WERI-Rb-1 (cell line): ENCODE data around the gene DNM2.
A peak's percentile ranks its signal among the peaks of the same experiment; 100 is the strongest.
"Not testable (repeated sequence)": the region's sequence is repeated elsewhere in the genome, so short reads cannot be mapped to it uniquely, and the experiment has no call there.

Experiments used
- DNase-seq: peaks from one replicate; pipeline ENCODE4 v3.0.0-alpha.2; 2020
- H3K27ac ChIP-seq: fragments of 250-450 bp; sonication (Bioruptor Pico); 2 replicates; pipeline ENCODE4 v1.5.1; 2020; ENCODE audit warnings: mild to moderate bottlenecking, moderate library complexity
- H3K27me3 ChIP-seq: fragments of 250-450 bp; sonication (Bioruptor Pico); 2 replicates; pipeline ENCODE4 v1.5.1; 2021; ENCODE audit warnings: mild to moderate bottlenecking, low read depth, moderate library complexity; ENCODE audit not compliant: insufficient read depth, severe bottlenecking
- H3K36me3 ChIP-seq: fragments of 250-450 bp; sonication (Bioruptor Pico); 2 replicates; pipeline ENCODE4 v1.5.1; 2020; ENCODE audit warnings: mild to moderate bottlenecking, moderate library complexity
- H3K4me3 ChIP-seq: 2 replicates; pipeline ENCODE4 v1.5.1; 2011; ENCODE audit warnings: low read depth, mild to moderate bottlenecking, control low read depth, low read length
- H3K9me3 ChIP-seq: fragments of 250-450 bp; sonication (Bioruptor Pico); 2 replicates; pipeline ENCODE4 v1.5.1; 2021; ENCODE audit warnings: mild to moderate bottlenecking, moderate library complexity; ENCODE audit not compliant: severe bottlenecking
- TF ChIP-seq, protein P1 (sequence below): IDR thresholded peaks from 2 replicates; pipeline ENCODE4 v1.5.1; 2011; ENCODE audit warnings: low read depth, mild to moderate bottlenecking, control low read depth, inconsistent platforms, low read length

The DNM2 gene

DNA sequence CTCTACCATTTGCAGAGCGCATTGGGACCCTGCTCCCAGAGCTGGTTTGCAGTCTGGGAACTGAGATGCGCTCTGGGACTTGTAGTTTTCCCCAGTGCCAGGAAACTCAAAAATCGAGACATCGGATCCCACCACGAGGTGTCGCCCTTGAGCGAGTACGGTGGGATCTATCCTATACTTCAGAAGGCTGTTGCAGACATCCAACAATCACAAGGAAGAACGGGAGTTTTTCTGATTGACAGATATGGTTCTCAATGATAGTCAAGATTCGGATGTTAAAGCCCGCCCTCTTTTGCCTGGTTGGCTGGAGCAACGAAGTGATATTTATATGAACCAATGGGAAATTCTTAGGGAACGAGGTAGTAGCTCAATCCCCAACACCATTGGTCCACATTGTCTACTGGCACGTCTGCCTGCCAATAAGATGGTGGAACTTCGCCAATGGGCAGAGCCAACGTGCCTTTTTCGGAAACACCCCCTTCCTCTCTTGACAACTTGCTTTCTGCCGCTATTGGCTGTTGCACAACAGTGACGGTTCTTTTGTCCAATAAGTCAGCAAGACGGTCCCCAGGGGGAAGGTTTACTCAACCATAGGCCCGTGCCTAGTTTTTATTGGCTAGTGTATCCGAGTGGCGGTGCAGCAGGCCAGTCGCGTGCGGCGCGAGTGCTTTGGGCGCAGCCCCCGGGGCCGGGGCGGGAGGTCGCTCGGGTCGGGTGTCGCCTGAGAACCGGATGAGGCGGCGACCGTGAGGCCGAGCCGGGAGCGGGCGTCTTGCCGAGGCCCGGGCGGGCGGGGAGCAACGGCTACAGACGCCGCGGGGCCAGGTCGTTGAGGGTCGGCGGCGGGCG, at the start of gene DNM2:
TSS of gene DNM2 (plus strand) at position 724 of the 849 bp plus-strand sequence. CDS start 164 bp downstream, outside the sequence.
- Histone ChIP-seq H3K27ac (peak within 1 kb of the TSS; percentile 93), H3K27me3 (no peaks in the 10 kb centered on the region), H3K36me3 (peaks cover 33% of the 10 kb centered on the region), H3K4me3 (peak within 1 kb of the TSS; percentile 75), H3K9me3 (no peaks in the 10 kb centered on the region)
- DNase-seq, result peak; percentile 98
- TF ChIP-seq, protein P1, sequence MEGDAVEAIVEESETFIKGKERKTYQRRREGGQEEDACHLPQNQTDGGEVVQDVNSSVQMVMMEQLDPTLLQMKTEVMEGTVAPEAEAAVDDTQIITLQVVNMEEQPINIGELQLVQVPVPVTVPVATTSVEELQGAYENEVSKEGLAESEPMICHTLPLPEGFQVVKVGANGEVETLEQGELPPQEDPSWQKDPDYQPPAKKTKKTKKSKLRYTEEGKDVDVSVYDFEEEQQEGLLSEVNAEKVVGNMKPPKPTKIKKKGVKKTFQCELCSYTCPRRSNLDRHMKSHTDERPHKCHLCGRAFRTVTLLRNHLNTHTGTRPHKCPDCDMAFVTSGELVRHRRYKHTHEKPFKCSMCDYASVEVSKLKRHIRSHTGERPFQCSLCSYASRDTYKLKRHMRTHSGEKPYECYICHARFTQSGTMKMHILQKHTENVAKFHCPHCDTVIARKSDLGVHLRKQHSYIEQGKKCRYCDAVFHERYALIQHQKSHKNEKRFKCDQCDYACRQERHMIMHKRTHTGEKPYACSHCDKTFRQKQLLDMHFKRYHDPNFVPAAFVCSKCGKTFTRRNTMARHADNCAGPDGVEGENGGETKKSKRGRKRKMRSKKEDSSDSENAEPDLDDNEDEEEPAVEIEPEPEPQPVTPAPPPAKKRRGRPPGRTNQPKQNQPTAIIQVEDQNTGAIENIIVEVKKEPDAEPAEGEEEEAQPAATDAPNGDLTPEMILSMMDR, result peak; percentile 77

DNA sequence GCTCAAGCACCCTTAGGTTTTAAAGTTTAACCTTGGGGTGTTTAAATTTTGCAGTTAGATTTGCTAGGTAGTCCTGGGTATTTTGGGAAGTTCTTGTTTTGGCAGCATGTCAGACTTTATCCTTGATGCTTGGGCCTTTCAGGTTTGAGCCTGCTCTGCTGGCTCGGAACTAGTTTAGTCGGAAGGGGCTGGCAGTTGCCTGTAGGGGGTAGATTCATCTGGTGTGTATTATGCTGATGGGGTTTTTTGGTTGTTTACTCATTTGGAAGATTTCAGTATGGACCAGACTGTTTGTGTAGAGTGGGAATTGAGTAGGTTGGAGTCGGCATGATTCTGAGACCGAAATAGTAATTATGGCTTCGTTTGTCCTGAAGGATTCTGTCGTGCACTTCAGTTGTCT, 48.6 kb upstream of the DNM2 start:
- H3K27me3 ChIP-seq, result no peaks in the 10 kb centered on the region
- H3K36me3 ChIP-seq, result peaks cover 88% of the 10 kb centered on the region
- TF ChIP-seq, protein P1, result no peak
- H3K27ac ChIP-seq, result no peak overlapping the region
- no peak overlapping the region for H3K4me3 ChIP-seq
- DNase-seq, result no peak
- no peaks in the 10 kb centered on the region for H3K9me3 ChIP-seq

DNA sequence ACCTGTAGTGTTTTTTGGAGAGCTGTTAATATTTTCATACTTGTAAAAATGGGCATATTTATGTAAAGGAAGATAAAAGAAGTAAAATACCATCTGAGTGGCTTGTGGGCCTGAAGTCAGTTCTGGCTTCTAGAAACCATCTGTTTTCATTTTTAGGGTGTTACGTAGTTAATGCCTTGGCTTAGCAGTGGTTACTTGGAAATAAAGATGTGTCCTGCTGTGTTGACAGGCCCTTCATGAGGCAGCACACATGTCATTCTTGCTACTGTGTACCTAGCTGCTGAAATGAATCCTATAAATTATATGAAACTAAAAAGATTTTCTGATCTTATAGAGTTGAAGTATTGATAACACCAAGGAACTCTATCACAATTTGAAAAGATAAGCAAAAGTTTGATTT, 47.7 kb upstream of the DNM2 start:
- H3K36me3 ChIP-seq, result peaks cover 89% of the 10 kb centered on the region
- no peak overlapping the region for H3K4me3 ChIP-seq
- no peak for DNase-seq
- H3K27ac ChIP-seq, result no peak overlapping the region
- TF ChIP-seq, protein P1, result no peak
- no peaks in the 10 kb centered on the region for H3K27me3 ChIP-seq
- H3K9me3 ChIP-seq, result no peaks in the 10 kb centered on the region

DNA sequence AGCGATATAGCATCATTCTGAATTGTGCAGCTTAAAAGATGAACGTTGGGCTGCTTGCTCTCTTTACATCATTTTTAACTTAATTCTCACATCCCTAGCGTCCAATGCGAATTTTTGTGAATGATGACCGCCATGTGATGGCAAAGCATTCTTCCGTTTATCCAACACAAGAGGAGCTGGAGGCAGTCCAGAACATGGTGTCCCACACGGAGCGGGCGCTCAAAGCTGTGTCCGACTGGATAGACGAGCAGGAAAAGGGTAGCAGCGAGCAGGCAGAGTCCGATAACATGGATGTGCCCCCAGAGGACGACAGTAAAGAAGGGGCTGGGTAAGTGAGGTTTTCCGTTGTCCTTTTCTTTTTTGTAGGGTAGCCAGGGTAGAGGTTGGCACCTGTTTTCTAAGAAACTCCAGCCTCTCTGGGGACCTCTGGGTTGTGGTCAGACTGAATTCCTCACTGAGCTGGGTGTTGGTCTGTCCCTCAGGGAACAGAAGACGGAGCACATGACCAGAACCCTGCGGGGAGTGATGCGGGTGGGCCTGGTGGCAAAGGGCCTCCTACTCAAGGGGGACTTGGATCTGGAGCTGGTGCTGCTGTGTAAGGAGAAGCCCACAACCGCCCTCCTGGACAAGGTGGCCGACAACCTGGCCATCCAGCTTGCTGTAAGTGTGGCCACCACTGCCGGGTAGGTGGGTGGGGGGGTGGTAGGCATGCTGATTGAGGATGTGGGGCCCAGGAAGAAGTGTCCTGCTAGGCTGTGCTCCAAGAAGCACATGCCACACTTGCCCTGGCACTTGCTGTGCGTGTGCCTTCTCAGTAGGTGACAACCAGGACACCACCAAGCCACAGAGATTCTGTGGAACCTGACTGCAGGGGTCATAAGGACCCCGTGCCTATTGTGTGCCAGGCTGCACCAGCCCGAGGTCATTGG, 46.7 kb upstream of the DNM2 start:
- TF ChIP-seq, protein P1, result no peak
- no peak for DNase-seq
- H3K27me3 ChIP-seq, result no peaks in the 10 kb centered on the region
- no peak overlapping the region for H3K4me3 ChIP-seq
- H3K27ac ChIP-seq, result no peak overlapping the region
- peaks cover 87% of the 10 kb centered on the region for H3K36me3 ChIP-seq
- no peaks in the 10 kb centered on the region for H3K9me3 ChIP-seq

DNA sequence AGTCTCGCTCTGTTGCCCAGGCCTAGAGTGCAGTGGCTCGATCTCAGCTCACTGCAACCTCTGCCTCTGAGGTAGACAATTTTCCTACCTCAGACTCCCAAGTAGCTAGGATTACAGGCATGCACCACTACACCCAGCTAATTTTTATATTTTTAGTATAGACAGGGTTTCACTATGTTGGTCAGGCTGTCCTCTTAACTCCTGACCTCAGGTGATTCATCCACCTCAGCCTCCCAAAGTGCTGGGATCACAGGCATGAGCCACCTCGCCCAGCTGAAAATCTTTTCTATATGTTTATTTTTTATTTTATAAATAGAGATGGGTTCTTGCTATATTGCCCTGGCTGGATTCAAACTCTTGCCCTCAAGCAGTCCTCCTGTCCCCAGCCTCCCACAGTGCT, 46.0 kb upstream of the DNM2 start:
- not testable (repeated sequence) for H3K27me3 ChIP-seq, H3K9me3 ChIP-seq, DNase-seq, H3K4me3 ChIP-seq, H3K27ac ChIP-seq
- H3K36me3 ChIP-seq, result peaks cover 87% of the 10 kb centered on the region

DNA sequence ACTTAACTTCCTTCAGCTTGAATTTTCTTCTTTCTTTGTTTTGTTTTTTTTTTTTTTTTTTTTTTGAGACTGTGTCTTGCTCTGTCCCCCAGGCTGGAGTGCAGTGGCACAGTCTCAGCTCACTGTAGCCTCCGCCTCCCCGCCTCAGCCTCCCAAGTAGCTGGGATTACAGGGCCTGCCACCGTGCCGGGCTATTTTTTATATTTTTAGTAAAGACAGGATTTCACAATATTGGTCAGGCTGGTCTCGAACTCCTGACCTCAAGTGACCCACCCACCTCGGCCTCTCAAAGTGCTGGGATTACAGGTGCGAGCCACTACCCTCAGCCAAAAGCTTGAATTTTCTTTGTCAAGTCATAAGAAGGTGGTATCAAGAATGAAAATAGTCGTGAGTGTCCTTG, 42.7 kb upstream of the DNM2 start:
- not testable (repeated sequence) for H3K4me3 ChIP-seq, H3K27ac ChIP-seq, DNase-seq, H3K27me3 ChIP-seq, H3K9me3 ChIP-seq
- peaks cover 95% of the 10 kb centered on the region for H3K36me3 ChIP-seq
